Measurements from ENCODE around the gene SPTBN1.
A peak's percentile ranks its signal among the peaks of the same experiment; 100 is the strongest.

SPTBN1 gene

DNA sequence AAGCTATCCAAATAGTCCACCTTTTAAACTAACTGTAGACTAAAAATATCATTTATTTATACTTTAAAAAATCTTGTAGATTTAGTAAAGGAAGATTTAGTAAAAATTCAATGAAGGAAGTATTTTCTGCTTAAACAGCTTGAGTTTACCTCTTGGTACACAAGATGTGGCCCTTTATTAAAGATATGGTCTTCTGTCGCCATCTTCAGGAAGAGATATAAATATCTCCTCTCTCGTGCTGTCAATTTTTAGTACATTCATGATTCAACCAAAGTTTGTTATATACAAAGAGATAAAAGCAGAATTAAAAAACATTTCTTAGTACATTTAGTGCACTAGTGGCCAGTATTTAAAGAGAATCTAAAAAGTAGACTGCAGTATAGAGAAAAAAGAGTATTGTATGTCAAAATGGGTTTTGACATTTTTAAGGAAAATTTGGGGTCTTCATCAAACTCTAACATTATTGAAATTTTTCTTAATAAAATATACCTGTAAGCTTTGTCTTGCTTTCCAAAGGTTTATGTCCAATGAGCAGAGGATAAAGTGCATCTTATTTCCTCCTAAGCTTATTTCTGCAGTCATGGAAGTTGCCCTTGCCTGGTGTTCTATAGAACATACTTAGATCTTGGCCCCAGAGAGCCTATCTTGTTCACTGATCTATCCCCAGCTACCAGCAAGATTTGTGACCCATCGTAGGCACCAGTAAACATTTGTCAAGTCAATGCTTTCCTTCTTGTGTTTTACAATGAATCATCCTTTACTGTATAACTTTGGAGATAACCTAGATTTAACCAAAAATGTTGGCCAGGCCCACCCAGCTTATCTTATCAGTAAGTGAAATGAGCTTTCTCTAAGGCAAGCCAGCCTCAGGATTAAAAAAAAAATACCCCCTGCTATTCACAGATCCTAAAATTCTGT, 248.8 kb downstream of the SPTBN1 start:
- Histone ChIP-seq H3K4me1 (ENCODE audit: control insufficient read depth, insufficient read depth, low read length) (no peaks in the 10 kb centered on the region), H3K9ac (ENCODE audit: low read depth, low read length) (no peak overlapping the region), H3K27me3 (ENCODE audit: control insufficient read depth, insufficient read depth, low read length) (no peaks in the 10 kb centered on the region), H3K9me3 (ENCODE audit: control insufficient read depth, insufficient read depth, low read length) (no peaks in the 10 kb centered on the region), H3K36me3 (ENCODE audit: control insufficient read depth, insufficient read depth, low read length) (no peaks in the 10 kb centered on the region), H3K4me3 (ENCODE audit: low read depth, low read length) (no peak overlapping the region), H3K27ac (ENCODE audit: low read depth, low read length) (no peak overlapping the region)

DNA sequence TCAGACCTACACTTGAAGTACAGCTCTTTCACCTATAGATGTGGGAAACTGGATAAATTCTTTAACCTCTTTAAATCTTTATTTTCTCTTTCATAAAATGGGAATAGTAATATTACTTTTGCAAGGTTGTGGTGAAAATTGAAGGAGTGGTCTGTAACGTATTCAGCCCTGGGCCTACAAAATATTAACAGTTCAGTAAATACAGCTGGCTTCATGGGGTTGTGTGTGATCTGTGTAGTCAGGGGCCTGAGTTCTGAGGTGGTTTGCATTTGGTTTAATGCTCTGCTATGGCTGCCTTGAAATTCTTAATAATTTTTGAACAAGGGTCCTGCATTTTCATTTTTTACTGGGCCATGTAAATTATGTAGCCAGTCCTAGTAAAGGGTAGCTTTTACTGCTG, 250.5 kb downstream of the SPTBN1 start:
- no peak overlapping the region for H3K27ac ChIP-seq (ENCODE audit: low read depth, low read length)
- no peak overlapping the region for H3K4me3 ChIP-seq (ENCODE audit: low read depth, low read length)
- H3K9me3 ChIP-seq (ENCODE audit: control insufficient read depth, insufficient read depth, low read length): no peaks in the 10 kb centered on the region
- H3K9ac ChIP-seq (ENCODE audit: low read depth, low read length): no peak overlapping the region
- no peaks in the 10 kb centered on the region for H3K4me1 ChIP-seq (ENCODE audit: control insufficient read depth, insufficient read depth, low read length)
- H3K27me3 ChIP-seq (ENCODE audit: control insufficient read depth, insufficient read depth, low read length): no peaks in the 10 kb centered on the region
- H3K36me3 ChIP-seq (ENCODE audit: control insufficient read depth, insufficient read depth, low read length): no peaks in the 10 kb centered on the region

DNA sequence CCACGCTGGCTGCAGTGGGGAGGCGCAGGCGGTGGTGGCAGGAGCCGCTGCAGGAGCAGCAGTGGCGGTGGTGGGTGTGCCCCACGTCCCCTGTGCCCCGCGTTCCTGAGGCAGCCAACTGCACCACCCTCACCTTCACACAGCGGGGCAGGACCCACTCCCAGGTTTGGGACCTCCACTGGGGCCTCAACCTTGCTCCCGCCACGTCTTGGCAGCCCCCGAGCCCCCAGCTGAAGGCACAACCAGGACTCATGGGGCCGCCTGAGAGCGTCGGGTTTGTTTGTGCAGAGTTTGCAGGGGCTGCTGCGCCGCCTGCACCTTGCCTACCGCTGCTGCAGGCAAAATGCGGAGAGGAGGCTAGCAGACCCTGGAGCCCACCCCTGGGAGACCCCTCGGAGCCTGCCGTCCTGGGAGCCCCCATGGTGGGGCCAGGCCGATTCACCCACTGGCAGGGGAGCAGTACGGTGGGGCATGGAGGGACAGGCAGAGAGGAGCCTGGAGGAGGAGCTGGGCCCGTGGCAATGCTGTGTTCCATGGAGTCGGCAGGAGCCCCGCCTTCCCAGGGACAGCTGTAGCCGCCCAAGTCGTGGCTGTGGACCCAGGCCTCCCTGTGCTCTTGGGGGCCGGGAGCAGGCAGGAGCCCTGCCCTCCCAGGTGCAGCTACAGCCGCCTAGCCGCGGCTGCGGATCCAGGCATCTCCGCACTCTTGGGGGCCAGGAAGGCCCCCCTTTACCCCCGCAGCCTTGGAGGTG, 252.6 kb downstream of the SPTBN1 start:
- H3K4me3 ChIP-seq (ENCODE audit: low read depth, low read length): peak overlapping the region; percentile 49
- no peaks in the 10 kb centered on the region for H3K4me1 ChIP-seq (ENCODE audit: control insufficient read depth, insufficient read depth, low read length)
- H3K9ac ChIP-seq (ENCODE audit: low read depth, low read length): no peak overlapping the region
- H3K36me3 ChIP-seq (ENCODE audit: control insufficient read depth, insufficient read depth, low read length): no peaks in the 10 kb centered on the region
- H3K27me3 ChIP-seq (ENCODE audit: control insufficient read depth, insufficient read depth, low read length): no peaks in the 10 kb centered on the region
- no peak overlapping the region for H3K27ac ChIP-seq (ENCODE audit: low read depth, low read length)
- no peaks in the 10 kb centered on the region for H3K9me3 ChIP-seq (ENCODE audit: control insufficient read depth, insufficient read depth, low read length)

- no peaks in the 10 kb centered on the region for H3K36me3 ChIP-seq (ENCODE audit: control insufficient read depth, insufficient read depth, low read length)
- H3K27ac ChIP-seq (ENCODE audit: low read depth, low read length): no peak overlapping the region
- H3K9me3 ChIP-seq (ENCODE audit: control insufficient read depth, insufficient read depth, low read length): no peaks in the 10 kb centered on the region
- H3K4me3 ChIP-seq (ENCODE audit: low read depth, low read length): peak overlapping the region; percentile 49; the same call in 1 of the 2 replicates
- H3K4me1 ChIP-seq (ENCODE audit: control insufficient read depth, insufficient read depth, low read length): no peaks in the 10 kb centered on the region
- H3K27me3 ChIP-seq (ENCODE audit: control insufficient read depth, insufficient read depth, low read length): no peaks in the 10 kb centered on the region
- no peak overlapping the region for H3K9ac ChIP-seq (ENCODE audit: low read depth, low read length)
These were observed 253.2 kb downstream of the SPTBN1 start for GRCh38 chr2:54709336-54709809.

GRCh38 chr2:54710216-54710615, 254.1 kb downstream of the SPTBN1 start:
- no peaks in the 10 kb centered on the region for H3K36me3 ChIP-seq (ENCODE audit: control insufficient read depth, insufficient read depth, low read length)
- no peaks in the 10 kb centered on the region for H3K9me3 ChIP-seq (ENCODE audit: control insufficient read depth, insufficient read depth, low read length)
- H3K4me1 ChIP-seq (ENCODE audit: control insufficient read depth, insufficient read depth, low read length): no peaks in the 10 kb centered on the region
- no peak overlapping the region for H3K9ac ChIP-seq (ENCODE audit: low read depth, low read length)
- no peaks in the 10 kb centered on the region for H3K27me3 ChIP-seq (ENCODE audit: control insufficient read depth, insufficient read depth, low read length)
- no peak overlapping the region for H3K4me3 ChIP-seq (ENCODE audit: low read depth, low read length)
- H3K27ac ChIP-seq (ENCODE audit: low read depth, low read length): no peak overlapping the region

GRCh38 chr2:54712516-54712915, 256.4 kb downstream of the SPTBN1 start:
- Histone ChIP-seq H3K36me3 (ENCODE audit: control insufficient read depth, insufficient read depth, low read length) (no peaks in the 10 kb centered on the region), H3K9me3 (ENCODE audit: control insufficient read depth, insufficient read depth, low read length) (no peaks in the 10 kb centered on the region), H3K4me3 (ENCODE audit: low read depth, low read length) (no peak overlapping the region), H3K9ac (ENCODE audit: low read depth, low read length) (no peak overlapping the region), H3K27me3 (ENCODE audit: control insufficient read depth, insufficient read depth, low read length) (no peaks in the 10 kb centered on the region; the same call in none of the 2 replicates), H3K27ac (ENCODE audit: low read depth, low read length) (no peak overlapping the region), H3K4me1 (ENCODE audit: control insufficient read depth, insufficient read depth, low read length) (no peaks in the 10 kb centered on the region)

DNA sequence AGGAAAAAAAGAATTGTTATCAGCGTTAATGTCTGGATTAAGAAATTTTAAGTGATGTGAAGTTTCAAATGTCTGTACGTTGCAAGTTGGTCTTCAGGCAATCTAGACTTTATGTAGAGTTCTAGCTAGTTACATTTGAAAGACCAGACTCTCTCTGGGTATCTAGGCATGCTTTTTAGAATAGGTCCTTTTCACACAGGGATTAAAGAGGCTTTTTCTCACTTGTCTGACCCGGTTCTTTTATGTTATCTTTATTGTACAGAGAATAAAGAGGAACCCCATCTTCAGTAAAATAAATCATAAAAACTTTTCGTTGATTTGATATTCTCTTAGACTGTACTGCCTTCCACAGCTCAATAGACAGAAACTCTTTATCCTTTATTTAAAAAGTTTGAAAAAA, 258.9 kb downstream of the SPTBN1 start:
- Histone ChIP-seq H3K27ac (ENCODE audit: low read depth, low read length) (no peak overlapping the region), H3K9me3 (ENCODE audit: control insufficient read depth, insufficient read depth, low read length) (no peaks in the 10 kb centered on the region), H3K4me1 (ENCODE audit: control insufficient read depth, insufficient read depth, low read length) (no peaks in the 10 kb centered on the region), H3K27me3 (ENCODE audit: control insufficient read depth, insufficient read depth, low read length) (no peaks in the 10 kb centered on the region; the same call in none of the 2 replicates), H3K9ac (ENCODE audit: low read depth, low read length) (no peak overlapping the region), H3K36me3 (ENCODE audit: control insufficient read depth, insufficient read depth, low read length) (no peaks in the 10 kb centered on the region), H3K4me3 (ENCODE audit: low read depth, low read length) (no peak overlapping the region)

- Histone ChIP-seq H3K27me3 (ENCODE audit: control insufficient read depth, insufficient read depth, low read length) (no peaks in the 10 kb centered on the region; the same call in none of the 2 replicates), H3K4me1 (ENCODE audit: control insufficient read depth, insufficient read depth, low read length) (no peaks in the 10 kb centered on the region), H3K27ac (ENCODE audit: low read depth, low read length) (no peak overlapping the region), H3K36me3 (ENCODE audit: control insufficient read depth, insufficient read depth, low read length) (no peaks in the 10 kb centered on the region), H3K9me3 (ENCODE audit: control insufficient read depth, insufficient read depth, low read length) (no peaks in the 10 kb centered on the region), H3K9ac (ENCODE audit: low read depth, low read length) (no peak overlapping the region), H3K4me3 (ENCODE audit: low read depth, low read length) (no peak overlapping the region)
These were observed 260.2 kb downstream of the SPTBN1 start for GRCh38 chr2:54716375-54716774.

GRCh38 chr2:54720563-54720962, 264.4 kb downstream of the SPTBN1 start:
- Histone ChIP-seq H3K27me3 (ENCODE audit: control insufficient read depth, insufficient read depth, low read length) (peaks cover 21% of the 10 kb centered on the region), H3K36me3 (ENCODE audit: control insufficient read depth, insufficient read depth, low read length) (no peaks in the 10 kb centered on the region), H3K9ac (ENCODE audit: low read depth, low read length) (no peak overlapping the region), H3K4me1 (ENCODE audit: control insufficient read depth, insufficient read depth, low read length) (0 out of 2 replicates have a peak, but pooled peaks cover 6% of the 10 kb centered on the region), H3K4me3 (ENCODE audit: low read depth, low read length) (no peak overlapping the region), H3K9me3 (ENCODE audit: control insufficient read depth, insufficient read depth, low read length) (no peaks in the 10 kb centered on the region), H3K27ac (ENCODE audit: low read depth, low read length) (no peak overlapping the region)
